Activated naive CD4-positive, alpha-beta T cell treated with anti-CD3 and anti-CD28 coated beads, Interleukin-2, amount 10 ng/mL, durations not matched to agents 7 days and 5 days (primary cell): Measurements from ENCODE around the gene PRKAB1.
"Not testable (repeated sequence)": the region's sequence is repeated elsewhere in the genome, so short reads cannot be mapped to it uniquely, and the experiment has no call there.

Experiments
- CTCF ChIA-PET: fragments of 350-600 bp; sonication (Branson Sonifier 250); formaldehyde crosslinking; loops from one replicate; lab custom pipeline; 2021; ENCODE audit warnings: antibody characterized with exemption; lab: Charles Lee
- DNase-seq: peaks from one replicate; pipeline ENCODE4 v3.0.0-alpha.2; 2020
- H3K27ac Mint-ChIP-seq: one replicate; pipeline ENCODE4 v1.8.0; 2021; ENCODE audit warnings: mild to moderate bottlenecking, moderate library complexity, mixed read lengths
- H3K27me3 Mint-ChIP-seq: one replicate; pipeline ENCODE4 v1.8.0; 2021; ENCODE audit warnings: mild to moderate bottlenecking, mixed read lengths
- H3K36me3 Mint-ChIP-seq: one replicate; pipeline ENCODE4 v1.8.0; 2021; ENCODE audit warnings: mixed read lengths
- H3K4me1 Mint-ChIP-seq: one replicate; pipeline ENCODE4 v1.8.0; 2021; ENCODE audit warnings: mixed read lengths
- H3K4me3 Mint-ChIP-seq: one replicate; pipeline ENCODE4 v1.8.0; 2021; ENCODE audit warnings: mild to moderate bottlenecking, moderate library complexity, mixed read lengths
- H3K9me3 Mint-ChIP-seq: one replicate; pipeline ENCODE4 v1.8.0; 2021; ENCODE audit warnings: mixed read lengths

Gene PRKAB1

GRCh38 chr12:119696943-119697342, 29.0 kb downstream of the PRKAB1 start:
- H3K4me1 Mint-ChIP-seq: no peaks in the 10 kb centered on the region
- no peak overlapping the region for H3K27ac Mint-ChIP-seq
- H3K9me3 Mint-ChIP-seq: no peaks in the 10 kb centered on the region
- no peak overlapping the region for H3K4me3 Mint-ChIP-seq
- peaks cover 45% of the 10 kb centered on the region for H3K36me3 Mint-ChIP-seq
- no peak for DNase-seq
- CTCF ChIA-PET: no interaction called here
- no peaks in the 10 kb centered on the region for H3K27me3 Mint-ChIP-seq

DNA sequence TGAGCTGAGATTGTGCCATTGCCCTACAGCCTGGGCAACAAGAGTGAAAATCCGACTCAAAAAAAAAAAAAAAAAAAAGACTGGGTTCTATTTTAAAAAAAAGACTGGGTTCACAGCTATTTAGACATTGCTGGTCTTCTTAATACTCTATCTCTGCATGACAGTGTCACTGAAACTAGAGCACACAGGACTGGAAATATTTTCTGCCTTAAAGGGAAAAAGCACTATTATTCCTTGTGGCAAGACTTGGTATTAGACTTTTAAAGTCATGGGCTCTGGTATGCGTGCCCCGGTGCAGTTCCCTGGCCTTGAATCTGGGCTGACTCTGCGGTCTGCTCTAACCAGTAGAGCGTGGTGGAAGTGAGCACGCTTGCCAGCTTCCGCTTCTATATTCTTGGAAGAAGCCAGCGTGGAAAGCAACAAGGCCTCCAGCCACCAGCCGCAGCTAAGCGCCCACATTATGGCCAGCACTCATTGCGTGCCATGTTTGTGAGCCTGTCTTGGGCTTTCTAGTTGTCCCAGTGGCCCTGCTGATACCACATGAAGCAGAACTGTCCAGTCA, 31.3 kb downstream of the PRKAB1 start:
- H3K4me3 Mint-ChIP-seq: no peak overlapping the region
- peaks cover 44% of the 10 kb centered on the region for H3K36me3 Mint-ChIP-seq
- no peaks in the 10 kb centered on the region for H3K9me3 Mint-ChIP-seq
- no peaks in the 10 kb centered on the region for H3K4me1 Mint-ChIP-seq
- no peak for DNase-seq
- H3K27ac Mint-ChIP-seq: peak overlapping the region; percentile 42
- no peaks in the 10 kb centered on the region for H3K27me3 Mint-ChIP-seq
- CTCF ChIA-PET: interaction anchor here (1.5 kb wide), 1 partner anchor 203 kb away, joined by 3 read pairs; no protein-coding TSS in a partner anchor

DNA sequence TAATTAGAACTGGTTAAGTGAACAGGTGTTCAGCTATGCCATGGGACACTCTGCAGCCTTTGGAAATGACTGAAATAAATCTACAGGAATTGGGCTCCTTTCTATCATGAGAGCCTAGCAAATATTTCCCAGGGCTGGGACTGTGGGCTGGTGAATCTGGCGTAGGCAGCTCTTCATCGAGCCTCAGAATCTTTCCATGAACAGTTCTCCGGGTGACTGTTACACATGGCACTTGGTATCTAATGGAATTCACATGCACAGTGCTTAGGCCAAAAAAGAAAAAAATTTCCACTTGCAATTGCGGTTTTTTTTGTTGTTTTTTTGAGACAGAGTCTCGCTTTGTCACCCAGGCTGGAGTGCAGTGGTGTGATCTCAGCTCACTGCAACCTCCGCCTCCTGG, 32.1 kb downstream of the PRKAB1 start:
- no peaks in the 10 kb centered on the region for H3K4me1 Mint-ChIP-seq
- peaks cover 48% of the 10 kb centered on the region for H3K36me3 Mint-ChIP-seq
- H3K9me3 Mint-ChIP-seq: no peaks in the 10 kb centered on the region
- no peak overlapping the region for H3K27ac Mint-ChIP-seq
- CTCF ChIA-PET: no interaction called here
- H3K4me3 Mint-ChIP-seq: no peak overlapping the region
- no peak for DNase-seq
- H3K27me3 Mint-ChIP-seq: no peaks in the 10 kb centered on the region

GRCh38 chr12:119704065-119704747, 36.3 kb downstream of the PRKAB1 start:
- Mint-ChIP-seq H3K9me3 (no peaks in the 10 kb centered on the region), H3K4me3 (no peak overlapping the region), H3K27ac (no peak overlapping the region), H3K4me1 (no peaks in the 10 kb centered on the region), H3K36me3 (peaks cover 60% of the 10 kb centered on the region), H3K27me3 (no peaks in the 10 kb centered on the region)
- CTCF ChIA-PET: no interaction called here
- DNase-seq: no peak

- H3K4me1 Mint-ChIP-seq: no peaks in the 10 kb centered on the region
- H3K27me3 Mint-ChIP-seq: no peaks in the 10 kb centered on the region
- CTCF ChIA-PET: no interaction called here
- no peaks in the 10 kb centered on the region for H3K9me3 Mint-ChIP-seq
- H3K4me3 Mint-ChIP-seq: no peak overlapping the region
- H3K27ac Mint-ChIP-seq: no peak overlapping the region
- no peak for DNase-seq
- peaks cover 64% of the 10 kb centered on the region for H3K36me3 Mint-ChIP-seq
Observed at GRCh38 chr12:119705182-119705581, 37.2 kb downstream of the PRKAB1 start.

DNA sequence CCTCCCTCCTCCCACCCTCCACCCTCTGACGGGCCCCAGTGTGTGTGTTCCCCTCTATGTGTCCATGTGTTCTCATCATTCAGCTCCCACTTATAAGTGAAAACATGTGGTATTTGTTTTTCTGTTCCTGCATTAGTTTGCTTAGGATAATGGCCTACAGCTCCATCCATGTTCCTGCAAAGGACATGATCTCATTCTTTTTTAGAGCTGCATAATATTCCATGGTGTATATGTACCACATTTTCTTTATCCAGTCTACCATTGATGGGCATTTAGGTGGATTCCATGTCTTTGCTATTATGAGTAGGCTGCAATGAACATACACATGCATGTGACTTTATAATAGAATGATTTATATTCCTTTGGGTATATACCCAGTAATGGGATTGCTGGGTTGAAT, 38.5 kb downstream of the PRKAB1 start:
- H3K9me3 Mint-ChIP-seq, H3K27ac Mint-ChIP-seq, DNase-seq, H3K27me3 Mint-ChIP-seq, H3K4me3 Mint-ChIP-seq, H3K4me1 Mint-ChIP-seq, CTCF ChIA-PET: not testable (repeated sequence)
- peaks cover 68% of the 10 kb centered on the region for H3K36me3 Mint-ChIP-seq

DNA sequence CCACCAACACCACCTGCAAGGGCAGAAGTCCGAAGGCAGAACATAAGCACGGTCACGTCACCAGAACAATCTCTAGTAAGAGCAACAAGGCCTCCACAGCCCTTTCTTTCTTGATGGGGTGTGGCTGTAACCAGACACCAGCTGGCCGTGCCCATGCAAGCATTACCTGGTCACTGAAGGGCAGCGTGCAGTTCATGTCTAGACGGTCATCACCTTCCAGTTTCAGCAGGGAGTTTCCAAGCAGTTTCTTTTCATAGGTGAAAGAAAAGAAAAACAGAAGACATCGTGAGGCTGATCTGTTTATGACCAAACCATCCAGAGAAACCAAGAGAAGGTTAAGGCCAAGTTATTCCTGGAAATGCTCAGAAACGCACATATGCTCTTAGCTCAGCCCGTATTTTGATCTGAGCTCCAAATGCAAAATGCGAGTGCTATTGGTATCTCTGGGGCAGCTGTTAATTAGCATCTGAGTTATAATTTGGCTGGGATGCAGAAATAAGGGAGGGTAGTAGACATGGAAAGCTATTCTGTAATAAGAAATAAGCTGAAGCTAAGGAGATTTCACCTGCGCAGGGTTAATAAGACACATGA, 42.5 kb downstream of the PRKAB1 start:
- no peaks in the 10 kb centered on the region for H3K27me3 Mint-ChIP-seq
- H3K36me3 Mint-ChIP-seq: peaks cover 78% of the 10 kb centered on the region
- CTCF ChIA-PET: no interaction called here
- no peaks in the 10 kb centered on the region for H3K4me1 Mint-ChIP-seq
- no peak overlapping the region for H3K4me3 Mint-ChIP-seq
- H3K27ac Mint-ChIP-seq: no peak overlapping the region
- no peak for DNase-seq
- H3K9me3 Mint-ChIP-seq: no peaks in the 10 kb centered on the region

DNA sequence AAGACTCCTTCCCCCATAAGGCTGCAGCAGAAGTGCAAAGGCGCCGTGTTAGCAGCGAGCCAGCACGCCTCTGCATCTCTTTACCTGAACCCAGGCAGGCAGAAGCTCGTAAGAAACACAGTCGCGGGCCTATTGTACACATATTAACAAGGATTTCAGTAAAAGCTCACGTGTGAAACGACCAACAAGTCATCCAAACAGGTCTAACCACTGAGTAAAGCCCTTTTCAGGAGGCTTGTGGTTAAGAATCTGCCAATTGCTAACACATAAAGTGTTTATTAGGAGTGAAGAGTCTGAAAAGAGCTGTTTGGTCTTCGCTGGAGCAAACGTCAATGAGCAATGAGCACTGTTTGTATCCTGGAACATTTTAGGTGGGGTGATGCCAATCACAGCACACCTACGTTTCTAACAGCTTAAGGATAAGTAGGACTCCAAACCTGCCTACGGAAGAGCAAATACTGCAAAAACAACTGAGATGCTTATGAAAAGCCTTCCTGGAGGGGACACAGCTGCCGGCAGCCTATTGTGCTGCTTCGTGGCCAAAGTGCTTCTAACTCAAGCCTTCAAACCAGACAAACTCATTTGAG, 43.1 kb downstream of the PRKAB1 start:
- no peaks in the 10 kb centered on the region for H3K4me1 Mint-ChIP-seq

DNA sequence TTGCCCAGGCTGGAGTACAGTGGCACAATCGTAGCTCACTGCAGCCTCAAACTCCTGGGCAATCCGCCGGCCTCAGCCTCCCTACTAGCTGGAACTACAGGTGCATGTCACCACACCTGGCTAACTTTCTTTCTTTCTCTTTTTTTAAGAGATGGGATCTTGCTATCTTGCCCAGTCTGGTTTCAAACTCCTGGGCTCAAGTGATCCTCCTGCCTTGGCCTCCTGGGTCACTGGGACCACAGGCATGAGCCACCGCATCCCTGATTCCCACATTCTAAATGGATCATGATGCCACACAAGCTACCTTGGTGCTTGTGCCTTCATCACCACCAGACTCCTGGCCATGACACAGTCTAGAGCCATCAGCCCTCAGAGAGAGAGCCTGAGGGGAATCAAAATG, 43.8 kb downstream of the PRKAB1 start:
- Mint-ChIP-seq H3K4me3 (no peak overlapping the region), H3K36me3 (peaks cover 78% of the 10 kb centered on the region), H3K27ac (no peak overlapping the region), H3K27me3 (no peaks in the 10 kb centered on the region), H3K4me1 (no peaks in the 10 kb centered on the region), H3K9me3 (no peaks in the 10 kb centered on the region)
- no peak for DNase-seq
- CTCF ChIA-PET: no interaction called here

More for the DNA sequence above, 43.1 kb downstream of the PRKAB1 start:
- CTCF ChIA-PET: no interaction called here
- no peak for DNase-seq
- Mint-ChIP-seq H3K27me3 (no peaks in the 10 kb centered on the region), H3K36me3 (peaks cover 79% of the 10 kb centered on the region), H3K27ac (no peak overlapping the region), H3K4me3 (no peak overlapping the region), H3K9me3 (no peaks in the 10 kb centered on the region)

- H3K27me3 Mint-ChIP-seq: no peaks in the 10 kb centered on the region
- H3K4me3 Mint-ChIP-seq: no peak overlapping the region
- no peak for DNase-seq
- no peak overlapping the region for H3K27ac Mint-ChIP-seq
- H3K4me1 Mint-ChIP-seq: no peaks in the 10 kb centered on the region
- CTCF ChIA-PET: no interaction called here
- peaks cover 76% of the 10 kb centered on the region for H3K36me3 Mint-ChIP-seq
- no peaks in the 10 kb centered on the region for H3K9me3 Mint-ChIP-seq
Observed at GRCh38 chr12:119712721-119713120, 44.8 kb downstream of the PRKAB1 start.

- DNase-seq: no peak
- Mint-ChIP-seq H3K27me3 (no peaks in the 10 kb centered on the region), H3K4me3 (no peak overlapping the region), H3K9me3 (no peaks in the 10 kb centered on the region), H3K4me1 (no peaks in the 10 kb centered on the region), H3K36me3 (peaks cover 80% of the 10 kb centered on the region), H3K27ac (no peak overlapping the region)
- CTCF ChIA-PET: no interaction called here
Observed at GRCh38 chr12:119713551-119714031, 45.7 kb downstream of the PRKAB1 start.

- H3K27me3 Mint-ChIP-seq: no peaks in the 10 kb centered on the region
- no peaks in the 10 kb centered on the region for H3K9me3 Mint-ChIP-seq
- H3K4me1 Mint-ChIP-seq: no peaks in the 10 kb centered on the region
- peaks cover 79% of the 10 kb centered on the region for H3K36me3 Mint-ChIP-seq
- DNase-seq: no peak
- no peak overlapping the region for H3K27ac Mint-ChIP-seq
- CTCF ChIA-PET: no interaction called here
- H3K4me3 Mint-ChIP-seq: no peak overlapping the region
Observed at GRCh38 chr12:119714614-119715267, 46.8 kb downstream of the PRKAB1 start.

- H3K4me1 Mint-ChIP-seq: no peaks in the 10 kb centered on the region
- no peak overlapping the region for H3K27ac Mint-ChIP-seq
- CTCF ChIA-PET: no interaction called here
- H3K27me3 Mint-ChIP-seq: no peaks in the 10 kb centered on the region
- H3K4me3 Mint-ChIP-seq: no peak overlapping the region
- no peaks in the 10 kb centered on the region for H3K9me3 Mint-ChIP-seq
- H3K36me3 Mint-ChIP-seq: peaks cover 79% of the 10 kb centered on the region
- no peak for DNase-seq
Observed at GRCh38 chr12:119715268-119715620, 47.3 kb downstream of the PRKAB1 start.

- CTCF ChIA-PET: no interaction called here
- Mint-ChIP-seq H3K36me3 (peaks cover 77% of the 10 kb centered on the region), H3K27me3 (no peaks in the 10 kb centered on the region), H3K4me1 (no peaks in the 10 kb centered on the region), H3K4me3 (no peak overlapping the region), H3K9me3 (no peaks in the 10 kb centered on the region), H3K27ac (no peak overlapping the region)
- DNase-seq: no peak
Observed at GRCh38 chr12:119718141-119718540, 50.2 kb downstream of the PRKAB1 start.
